Measurements from ENCODE around the gene SORCS2. TPM values are rescaled to one million over a fixed set of nuclear protein-coding genes. Genes with fewer than 3 reads are reported as not detected.

SORCS2 gene
- total and polyA plus RNA-seq, 12 donors: 0.67 to 15.5 (median 1.3) TPM

DNA sequence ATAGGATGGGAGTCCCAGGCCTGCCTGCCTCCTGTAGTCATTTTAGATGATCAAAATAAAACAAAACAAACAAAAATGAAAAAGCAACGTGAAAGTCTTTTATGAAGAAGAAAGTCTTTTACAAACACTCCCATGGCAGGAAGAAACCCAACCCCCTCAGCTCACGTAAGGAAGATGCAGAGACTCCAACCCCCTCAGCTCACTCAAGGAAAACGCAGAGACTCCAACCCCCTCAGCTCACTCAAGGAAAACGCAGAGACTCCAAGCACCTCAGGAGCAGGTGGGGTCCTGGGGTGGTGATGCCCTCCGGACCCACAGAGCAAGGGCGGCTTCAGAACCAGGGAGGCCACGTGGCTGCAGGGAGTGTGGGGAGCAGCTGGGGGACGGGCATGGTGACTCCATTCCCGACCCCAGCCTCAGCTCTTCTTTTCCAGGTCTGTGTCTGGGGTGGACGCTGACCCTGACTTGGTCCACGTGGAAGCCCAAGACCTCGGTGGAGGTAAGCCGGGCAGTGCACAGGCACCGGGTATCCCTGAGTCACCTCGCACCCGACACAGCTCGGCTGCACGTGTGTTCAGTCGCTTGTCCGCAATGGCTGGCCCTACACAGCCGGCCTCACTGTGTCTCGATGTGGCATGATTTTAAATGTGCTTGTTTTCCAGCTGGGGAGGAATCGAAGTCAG lies 468.9 kb downstream of the SORCS2 start:
- no peak overlapping the region for H3K4me3 ChIP-seq
- TF ChIP-seq CTCF (IDR thresholded peaks at IDR 0.05): no peak
- no peak for TF ChIP-seq POLR2A (IDR thresholded peaks at IDR 0.05)
- no peaks in the 10 kb centered on the region for H3K36me3 ChIP-seq (replicated peaks in 1 of 2)
- no peaks in the 10 kb centered on the region for H3K27me3 ChIP-seq
- H3K9me3 ChIP-seq (replicated peaks in 1 of 3): no peaks in the 10 kb centered on the region
- intact Hi-C loops (cut with DNase I): no loop called here
- no peak overlapping the region for H3K27ac ChIP-seq
- no peak for DNase-seq
- H3K4me1 ChIP-seq (replicated peaks in 1 of 2): no peaks in the 10 kb centered on the region
- WGBS, 4 donors: 75 to 88% (median 84%) methylated on average over 11 to 23 of the region's 23 CpGs

GRCh38 chr4:7661846-7662506 lies 469.6 kb downstream of the SORCS2 start:
- Histone ChIP-seq H3K4me1 (replicated peaks in 1 of 2) (no peaks in the 10 kb centered on the region), H3K27ac (no peak overlapping the region), H3K27me3 (no peaks in the 10 kb centered on the region), H3K36me3 (replicated peaks in 1 of 2) (no peaks in the 10 kb centered on the region), H3K9me3 (replicated peaks in 1 of 3) (no peaks in the 10 kb centered on the region), H3K4me3 (no peak overlapping the region)
- TF ChIP-seq CTCF (IDR thresholded peaks at IDR 0.05) (no peak), POLR2A (IDR thresholded peaks at IDR 0.05) (no peak)
- intact Hi-C loops (cut with DNase I): no loop called here
- no peak for DNase-seq
- WGBS, 4 donors: 76 to 86% (median 79%) methylated on average over 3 to 13 of the region's 13 CpGs

GRCh38 chr4:7662507-7662846 lies 470.1 kb downstream of the SORCS2 start:
- H3K4me3 ChIP-seq: no peak overlapping the region
- 89 to 98% (median 95%) methylated on average over 3 of the region's 3 CpGs for WGBS, 4 donors
- H3K27ac ChIP-seq: no peak overlapping the region
- TF ChIP-seq CTCF (IDR thresholded peaks at IDR 0.05) (no peak), POLR2A (IDR thresholded peaks at IDR 0.05) (no peak)
- H3K36me3 ChIP-seq (replicated peaks in 1 of 2): no peaks in the 10 kb centered on the region
- no peaks in the 10 kb centered on the region for H3K4me1 ChIP-seq (replicated peaks in 1 of 2)
- H3K27me3 ChIP-seq: no peaks in the 10 kb centered on the region
- intact Hi-C loops (cut with DNase I): no loop called here
- DNase-seq: no peak
- no peaks in the 10 kb centered on the region for H3K9me3 ChIP-seq (replicated peaks in 1 of 3)

DNA sequence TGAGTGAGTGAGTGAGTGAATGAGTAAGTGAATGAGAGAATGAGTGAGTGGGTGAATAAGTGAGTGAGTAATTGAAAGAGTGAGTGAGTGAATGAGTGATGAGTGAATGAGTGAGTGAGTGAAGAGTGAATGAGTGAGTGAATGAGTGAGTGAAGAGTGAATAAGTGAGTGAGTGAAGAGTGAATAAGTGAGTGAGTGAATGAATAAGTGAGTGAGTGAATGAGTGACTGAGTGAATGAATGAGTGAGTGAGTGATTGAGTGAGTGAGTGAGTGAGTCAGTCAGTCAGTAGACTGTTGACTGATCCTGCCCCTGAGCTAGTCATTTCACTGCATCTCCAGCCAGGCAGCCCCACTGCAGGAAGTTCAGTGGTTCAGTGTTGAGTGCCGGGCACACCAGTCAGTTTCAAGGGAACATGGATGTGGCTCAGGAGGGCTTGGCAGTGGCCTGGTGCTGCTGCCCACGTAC lies 470.8 kb downstream of the SORCS2 start:
- Histone ChIP-seq H3K9me3 (replicated peaks in 1 of 3) (no peaks in the 10 kb centered on the region), H3K4me3 (no peak overlapping the region), H3K36me3 (replicated peaks in 1 of 2) (no peaks in the 10 kb centered on the region), H3K4me1 (replicated peaks in 1 of 2) (no peaks in the 10 kb centered on the region), H3K27ac (no peak overlapping the region), H3K27me3 (no peaks in the 10 kb centered on the region)
- DNase-seq: no peak
- TF ChIP-seq CTCF (IDR thresholded peaks at IDR 0.05): no peak
- TF ChIP-seq POLR2A (IDR thresholded peaks at IDR 0.05): no peak
- intact Hi-C loops (cut with DNase I): no loop called here
- 52 to 83% (median 79%) methylated on average over 2 of the region's 2 CpGs for WGBS, 4 donors
